Measurements from ENCODE around the gene HDAC4.

Gene HDAC4

GRCh38 chr2:239305771-239306170 is 95.0 kb downstream of the HDAC4 start:
- no peak overlapping the region for H3K4me2 ChIP-seq (ENCODE audit: low read length)
- H3K4me1 ChIP-seq (ENCODE audit: control insufficient read depth in 1 of 2, insufficient read depth in 2 of 2, low read length in 2 of 2), result peaks cover 11 to 15% of the 10 kb centered on the region in 2 experiments
- no peak overlapping the region for H2BK120ac ChIP-seq (ENCODE audit: insufficient read depth, low read length, poor library complexity)
- peaks cover 2% of the 10 kb centered on the region for H3K79me2 ChIP-seq (ENCODE audit: control insufficient read depth, insufficient read depth, low read length, poor library complexity)
- no peak overlapping the region for H3K4ac ChIP-seq (ENCODE audit: low read depth, low read length)
- H3K27ac ChIP-seq (ENCODE audit: low read depth, low read length), result no peak overlapping the region
- no peak overlapping the region for H2AK5ac ChIP-seq (ENCODE audit: low read length)
- H4K12ac ChIP-seq (ENCODE audit: low read depth, low read length), result no peak overlapping the region
- H2BK5ac ChIP-seq (ENCODE audit: low read depth, low read length, poor library complexity), result no peak overlapping the region
- H3K18ac ChIP-seq (ENCODE audit: low read length), result no peak overlapping the region
- no peak overlapping the region for H3K23ac ChIP-seq (ENCODE audit: low read length)
- no peak overlapping the region for H4K91ac ChIP-seq (ENCODE audit: low read depth, low read length)
- H3K9me3 ChIP-seq (ENCODE audit: insufficient read depth, low read depth, low read length), result peaks cover 3% of the 10 kb centered on the region
- H3K27me3 ChIP-seq (ENCODE audit: insufficient read depth, low read length), result no peaks in the 10 kb centered on the region
- peak overlapping the region; percentile 7 for H2BK12ac ChIP-seq (ENCODE audit: low read length)
- no peak for DNase-seq
- H4K8ac ChIP-seq (ENCODE audit: low read depth, low read length), result no peak overlapping the region
- no peak overlapping the region for H3K9ac ChIP-seq (ENCODE audit: low read length)
- no peak overlapping the region for H3K14ac ChIP-seq (ENCODE audit: low read length)
- no peaks in the 10 kb centered on the region for H3K36me3 ChIP-seq (ENCODE audit: control insufficient read depth in 1 of 2, insufficient read depth in 2 of 2, low read length in 2 of 2)
- WGBS (ENCODE audit: extremely low coverage, insufficient coverage, insufficient read length), result no CpG with 5 or more reads among the region's 12 CpGs
- no peak overlapping the region for H3K4me3 ChIP-seq (ENCODE audit: low read depth, low read length)
- H3K79me1 ChIP-seq (ENCODE audit: low read length), result peaks cover 3% of the 10 kb centered on the region
- H2AFZ ChIP-seq (ENCODE audit: insufficient read depth, low read length, poor library complexity), result no peak overlapping the region

GRCh38 chr2:239305222-239305575 is 95.6 kb downstream of the HDAC4 start:
- no peak overlapping the region for H2BK5ac ChIP-seq (ENCODE audit: low read depth, low read length, poor library complexity)
- WGBS (ENCODE audit: extremely low coverage, insufficient coverage, insufficient read length), result no CpG with 5 or more reads among the region's 11 CpGs
- H3K4me2 ChIP-seq (ENCODE audit: low read length), result no peak overlapping the region
- no peak overlapping the region for H2BK12ac ChIP-seq (ENCODE audit: low read length)
- H3K79me2 ChIP-seq (ENCODE audit: control insufficient read depth, insufficient read depth, low read length, poor library complexity), result peaks cover 2% of the 10 kb centered on the region
- H2BK120ac ChIP-seq (ENCODE audit: insufficient read depth, low read length, poor library complexity), result no peak overlapping the region
- H4K12ac ChIP-seq (ENCODE audit: low read depth, low read length), result no peak overlapping the region
- no peak overlapping the region for H3K14ac ChIP-seq (ENCODE audit: low read length)
- no peak overlapping the region for H3K4ac ChIP-seq (ENCODE audit: low read depth, low read length)
- no peak overlapping the region for H3K18ac ChIP-seq (ENCODE audit: low read length)
- H3K27me3 ChIP-seq (ENCODE audit: insufficient read depth, low read length), result no peaks in the 10 kb centered on the region
- peaks cover 3% of the 10 kb centered on the region for H3K79me1 ChIP-seq (ENCODE audit: low read length)
- peak overlapping the region; percentile 4 for H4K91ac ChIP-seq (ENCODE audit: low read depth, low read length)
- H3K36me3 ChIP-seq (ENCODE audit: control insufficient read depth in 1 of 2, insufficient read depth in 2 of 2, low read length in 2 of 2), result no peaks in the 10 kb centered on the region
- H2AFZ ChIP-seq (ENCODE audit: insufficient read depth, low read length, poor library complexity), result no peak overlapping the region
- H3K23ac ChIP-seq (ENCODE audit: low read length), result no peak overlapping the region
- H3K9ac ChIP-seq (ENCODE audit: low read length), result no peak overlapping the region
- no peak overlapping the region for H3K27ac ChIP-seq (ENCODE audit: low read depth, low read length)
- no peak for DNase-seq
- H4K8ac ChIP-seq (ENCODE audit: low read depth, low read length), result no peak overlapping the region
- H3K4me3 ChIP-seq (ENCODE audit: low read depth, low read length), result no peak overlapping the region
- H2AK5ac ChIP-seq (ENCODE audit: low read length), result no peak overlapping the region
- H3K4me1 ChIP-seq (ENCODE audit: control insufficient read depth in 1 of 2, insufficient read depth in 2 of 2, low read length in 2 of 2), result peaks cover 11 to 15% of the 10 kb centered on the region in 2 experiments
- H3K9me3 ChIP-seq (ENCODE audit: insufficient read depth, low read depth, low read length), result peaks cover 3% of the 10 kb centered on the region

GRCh38 chr2:239304533-239305221 is 96.1 kb downstream of the HDAC4 start:
- no peak overlapping the region for H2BK120ac ChIP-seq (ENCODE audit: insufficient read depth, low read length, poor library complexity)
- no peak overlapping the region for H3K4ac ChIP-seq (ENCODE audit: low read depth, low read length)
- H3K79me1 ChIP-seq (ENCODE audit: low read length), result peaks cover 3% of the 10 kb centered on the region
- DNase-seq, result no peak
- H4K8ac ChIP-seq (ENCODE audit: low read depth, low read length), result no peak overlapping the region
- no CpG with 5 or more reads among the region's 16 CpGs for WGBS (ENCODE audit: extremely low coverage, insufficient coverage, insufficient read length)
- no peak overlapping the region for H3K4me3 ChIP-seq (ENCODE audit: low read depth, low read length)
- H4K91ac ChIP-seq (ENCODE audit: low read depth, low read length), result peak overlapping the region; percentile 4
- H4K12ac ChIP-seq (ENCODE audit: low read depth, low read length), result no peak overlapping the region
- H3K4me2 ChIP-seq (ENCODE audit: low read length), result no peak overlapping the region
- H3K14ac ChIP-seq (ENCODE audit: low read length), result no peak overlapping the region
- no peaks in the 10 kb centered on the region for H3K36me3 ChIP-seq (ENCODE audit: control insufficient read depth in 1 of 2, insufficient read depth in 2 of 2, low read length in 2 of 2)
- H3K79me2 ChIP-seq (ENCODE audit: control insufficient read depth, insufficient read depth, low read length, poor library complexity), result peaks cover 2% of the 10 kb centered on the region
- H2BK12ac ChIP-seq (ENCODE audit: low read length), result no peak overlapping the region
- H2AK5ac ChIP-seq (ENCODE audit: low read length), result no peak overlapping the region
- H2AFZ ChIP-seq (ENCODE audit: insufficient read depth, low read length, poor library complexity), result no peak overlapping the region
- no peak overlapping the region for H2BK5ac ChIP-seq (ENCODE audit: low read depth, low read length, poor library complexity)
- H3K9me3 ChIP-seq (ENCODE audit: insufficient read depth, low read depth, low read length), result peaks cover 3% of the 10 kb centered on the region
- peak overlapping the region; percentile 41 for H3K18ac ChIP-seq (ENCODE audit: low read length)
- H3K27ac ChIP-seq (ENCODE audit: low read depth, low read length), result no peak overlapping the region
- H3K23ac ChIP-seq (ENCODE audit: low read length), result no peak overlapping the region
- H3K9ac ChIP-seq (ENCODE audit: low read length), result no peak overlapping the region
- H3K4me1 ChIP-seq (ENCODE audit: control insufficient read depth in 1 of 2, insufficient read depth in 2 of 2, low read length in 2 of 2), result peaks cover 11 to 15% of the 10 kb centered on the region in 2 experiments
- H3K27me3 ChIP-seq (ENCODE audit: insufficient read depth, low read length), result no peaks in the 10 kb centered on the region

DNA sequence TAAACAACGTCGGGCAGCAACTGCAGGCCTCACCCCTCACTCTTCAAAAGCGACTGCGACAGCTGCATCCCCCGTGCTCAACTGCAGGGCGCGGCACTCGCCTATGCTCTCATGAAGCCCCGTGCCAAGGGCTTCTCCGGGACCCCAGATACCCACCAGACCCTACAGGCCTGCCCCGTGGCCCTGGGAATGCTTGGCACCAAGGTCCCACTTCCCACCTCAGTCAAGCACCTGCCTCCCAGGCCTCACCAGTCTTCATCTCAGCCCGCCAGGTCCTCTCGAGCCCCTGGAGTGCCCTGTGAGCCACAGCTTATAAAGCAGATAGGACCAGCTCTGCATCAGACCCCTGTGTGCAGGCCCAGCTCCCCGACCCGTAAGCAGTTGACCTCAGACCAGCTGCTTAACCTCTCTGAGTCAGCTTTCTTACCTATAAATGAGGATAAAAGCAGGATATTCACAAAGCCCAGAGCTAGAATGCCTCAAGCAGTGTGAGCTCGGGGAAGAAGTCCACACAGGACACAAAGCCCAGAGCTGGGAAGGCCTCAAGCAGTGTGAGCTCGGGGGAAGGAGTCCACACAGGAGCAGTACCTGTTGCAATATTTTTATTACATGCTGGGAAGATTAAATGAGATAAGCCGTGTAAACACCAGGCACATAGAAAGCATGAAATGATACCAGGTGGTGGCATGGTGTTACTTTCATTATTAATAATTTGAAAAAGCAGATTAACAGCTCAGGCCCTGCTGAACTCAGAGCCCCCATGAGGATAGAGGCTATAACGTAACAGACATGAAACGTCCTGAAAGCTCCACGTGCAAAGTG is 96.9 kb downstream of the HDAC4 start:
- no CpG with 5 or more reads among the region's 21 CpGs for WGBS (ENCODE audit: extremely low coverage, insufficient coverage, insufficient read length)
- no peak for DNase-seq
- Histone ChIP-seq H4K12ac (ENCODE audit: low read depth, low read length) (no peak overlapping the region), H2BK5ac (ENCODE audit: low read depth, low read length, poor library complexity) (no peak overlapping the region), H2BK12ac (ENCODE audit: low read length) (no peak overlapping the region), H3K4ac (ENCODE audit: low read depth, low read length) (no peak overlapping the region), H3K4me3 (ENCODE audit: low read depth, low read length) (no peak overlapping the region), H3K27me3 (ENCODE audit: insufficient read depth, low read length) (no peaks in the 10 kb centered on the region), H3K4me2 (ENCODE audit: low read length) (no peak overlapping the region), H4K8ac (ENCODE audit: low read depth, low read length) (no peak overlapping the region), H2AK5ac (ENCODE audit: low read length) (no peak overlapping the region), H3K9ac (ENCODE audit: low read length) (no peak overlapping the region), H4K91ac (ENCODE audit: low read depth, low read length) (no peak overlapping the region), H3K14ac (ENCODE audit: low read length) (no peak overlapping the region), H3K18ac (ENCODE audit: low read length) (no peak overlapping the region), H3K79me2 (ENCODE audit: control insufficient read depth, insufficient read depth, low read length, poor library complexity) (peaks cover 2% of the 10 kb centered on the region), H2BK120ac (ENCODE audit: insufficient read depth, low read length, poor library complexity) (no peak overlapping the region), H3K36me3 (ENCODE audit: control insufficient read depth in 1 of 2, insufficient read depth in 2 of 2, low read length in 2 of 2) (no peaks in the 10 kb centered on the region), H3K9me3 (ENCODE audit: insufficient read depth, low read depth, low read length) (peaks cover 3% of the 10 kb centered on the region), H2AFZ (ENCODE audit: insufficient read depth, low read length, poor library complexity) (no peak overlapping the region), H3K27ac (ENCODE audit: low read depth, low read length) (no peak overlapping the region), H3K79me1 (ENCODE audit: low read length) (peaks cover 3% of the 10 kb centered on the region), H3K4me1 (ENCODE audit: control insufficient read depth in 1 of 2, insufficient read depth in 2 of 2, low read length in 2 of 2) (peaks cover 11 to 15% of the 10 kb centered on the region in 2 experiments), H3K23ac (ENCODE audit: low read length) (no peak overlapping the region)
